ENCODE measurements around the gene UPB1. TPM values are rescaled to one million over a fixed set of nuclear protein-coding genes. Genes with fewer than 3 reads are reported as not detected.
"Not testable (repeated sequence)": the region's sequence is repeated elsewhere in the genome, so short reads cannot be mapped to it uniquely, and the experiment has no call there.

The UPB1 gene
- total RNA-seq, 4 donors from 2014 or later, result 0.51 to 2.4 (median 1.6) TPM

DNA sequence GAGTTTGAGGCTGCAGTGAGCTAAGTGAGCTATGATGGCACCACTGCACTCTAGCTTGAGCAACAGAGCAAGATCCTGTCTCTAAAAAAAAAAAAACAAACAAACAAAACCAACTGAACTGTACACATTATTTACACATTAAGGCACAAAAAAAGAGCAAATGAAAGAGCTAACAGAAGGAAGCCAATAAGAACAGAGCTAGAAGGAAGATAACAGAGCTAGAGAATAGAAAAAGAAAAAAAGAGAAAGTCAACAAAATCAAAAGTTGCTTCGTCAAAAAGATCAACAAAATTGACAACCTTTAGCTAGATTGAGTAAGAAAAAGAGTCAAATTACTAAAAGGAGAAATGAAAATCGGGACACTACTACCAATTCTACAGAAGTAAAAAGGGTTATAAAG lies 34.8 kb downstream of the UPB1 start:
- DNase-seq (ENCODE audit: low spot score in 2 of 2), result no peak
- no peak overlapping the region for H3K4me3 ChIP-seq
- 81% methylated on average over 2 of the region's 2 CpGs for WGBS
- H3K4me1 ChIP-seq, result peaks cover 10% of the 10 kb centered on the region
- no peaks in the 10 kb centered on the region for H3K9me3 ChIP-seq
- H3K27me3 ChIP-seq, result no peaks in the 10 kb centered on the region
- H3K36me3 ChIP-seq, result no peaks in the 10 kb centered on the region
- no peak overlapping the region for H3K27ac ChIP-seq
- TF ChIP-seq, protein P1, sequence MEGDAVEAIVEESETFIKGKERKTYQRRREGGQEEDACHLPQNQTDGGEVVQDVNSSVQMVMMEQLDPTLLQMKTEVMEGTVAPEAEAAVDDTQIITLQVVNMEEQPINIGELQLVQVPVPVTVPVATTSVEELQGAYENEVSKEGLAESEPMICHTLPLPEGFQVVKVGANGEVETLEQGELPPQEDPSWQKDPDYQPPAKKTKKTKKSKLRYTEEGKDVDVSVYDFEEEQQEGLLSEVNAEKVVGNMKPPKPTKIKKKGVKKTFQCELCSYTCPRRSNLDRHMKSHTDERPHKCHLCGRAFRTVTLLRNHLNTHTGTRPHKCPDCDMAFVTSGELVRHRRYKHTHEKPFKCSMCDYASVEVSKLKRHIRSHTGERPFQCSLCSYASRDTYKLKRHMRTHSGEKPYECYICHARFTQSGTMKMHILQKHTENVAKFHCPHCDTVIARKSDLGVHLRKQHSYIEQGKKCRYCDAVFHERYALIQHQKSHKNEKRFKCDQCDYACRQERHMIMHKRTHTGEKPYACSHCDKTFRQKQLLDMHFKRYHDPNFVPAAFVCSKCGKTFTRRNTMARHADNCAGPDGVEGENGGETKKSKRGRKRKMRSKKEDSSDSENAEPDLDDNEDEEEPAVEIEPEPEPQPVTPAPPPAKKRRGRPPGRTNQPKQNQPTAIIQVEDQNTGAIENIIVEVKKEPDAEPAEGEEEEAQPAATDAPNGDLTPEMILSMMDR (IDR thresholded peaks at IDR 0.05), result no peak
- TF ChIP-seq EP300 (IDR thresholded peaks at IDR 0.05), result no peak

DNA sequence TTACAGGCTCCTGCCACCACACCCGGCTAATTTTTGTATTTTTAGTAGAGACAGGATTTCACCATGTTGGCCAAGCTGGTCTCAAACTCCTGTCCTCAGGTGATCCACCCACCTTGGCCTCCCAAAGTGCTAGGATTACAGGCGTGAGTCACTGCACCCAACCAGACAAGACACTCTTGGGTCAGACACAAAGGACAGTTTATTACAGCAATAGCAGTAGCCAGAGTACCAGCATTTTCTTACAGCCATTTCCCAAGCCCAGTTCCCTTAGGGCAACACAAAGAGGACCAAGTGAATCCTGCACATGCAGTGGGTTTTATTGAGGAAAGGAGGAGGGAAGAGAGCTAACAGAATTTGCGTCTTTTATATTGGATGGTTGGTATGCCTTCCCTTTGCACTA lies 35.8 kb downstream of the UPB1 start:
- WGBS, result 73% methylated on average over 3 of the region's 3 CpGs
- H3K27ac ChIP-seq; DNase-seq (ENCODE audit: low spot score in 2 of 2); H3K27me3 ChIP-seq; H3K36me3 ChIP-seq; H3K4me1 ChIP-seq; H3K4me3 ChIP-seq; H3K9me3 ChIP-seq: not testable (repeated sequence)

DNA sequence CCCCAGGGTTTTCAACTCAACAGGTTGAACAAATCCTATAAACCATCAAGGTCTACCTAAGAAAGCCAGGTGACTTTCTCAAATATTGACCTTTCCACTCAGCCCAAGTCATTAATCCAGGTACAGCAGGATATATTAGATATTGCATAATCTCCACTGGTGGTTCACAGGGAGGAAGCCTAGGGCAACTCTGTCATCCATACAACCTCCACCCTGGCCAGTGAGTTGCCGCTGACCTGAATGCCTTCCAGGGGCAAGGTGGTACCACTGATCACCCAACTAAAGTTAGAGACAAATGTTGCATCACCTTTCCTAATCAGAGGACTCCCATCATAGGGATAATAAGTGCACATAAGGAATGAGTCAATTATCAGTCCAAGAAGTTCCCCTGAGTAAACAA lies 36.9 kb downstream of the UPB1 start:
- H3K4me1 ChIP-seq, result no peaks in the 10 kb centered on the region
- 100% methylated on average over 1 of the region's 1 CpG for WGBS
- no peak overlapping the region for H3K27ac ChIP-seq
- H3K4me3 ChIP-seq, result no peak overlapping the region
- no peak for DNase-seq (ENCODE audit: low spot score in 2 of 2)
- TF ChIP-seq POLR2AphosphoS5 (IDR thresholded peaks at IDR 0.05) (no peak), EP300 (IDR thresholded peaks at IDR 0.05) (no peak), POLR2A (IDR thresholded peaks at IDR 0.05) (no peak)
- TF ChIP-seq, protein P1 (IDR thresholded peaks at IDR 0.05), result no peak
- H3K36me3 ChIP-seq, result no peaks in the 10 kb centered on the region
- H3K9me3 ChIP-seq, result no peaks in the 10 kb centered on the region
- no peaks in the 10 kb centered on the region for H3K27me3 ChIP-seq

DNA sequence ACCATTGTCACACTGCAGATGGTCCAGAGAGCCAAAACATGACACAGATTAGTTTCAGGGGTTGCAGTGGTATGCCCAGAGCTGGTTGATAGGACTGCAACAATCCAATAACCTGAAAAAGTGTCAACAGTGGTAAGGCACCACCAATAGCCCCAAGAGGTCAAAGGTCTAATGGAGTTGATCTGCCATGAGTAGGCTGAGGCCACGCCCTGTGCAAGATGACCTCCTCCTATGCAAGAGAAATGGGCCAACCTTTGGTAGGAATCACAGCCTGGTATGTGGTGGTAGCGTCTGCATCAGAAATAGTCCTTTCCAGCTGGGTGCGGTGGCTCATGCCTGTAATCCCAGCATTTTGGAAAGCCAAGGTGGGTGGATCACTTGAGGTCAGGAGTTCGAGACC lies 40.2 kb downstream of the UPB1 start:
- H3K4me1 ChIP-seq, result no peaks in the 10 kb centered on the region
- H3K4me3 ChIP-seq, result no peak overlapping the region
- H3K27ac ChIP-seq, result no peak overlapping the region
- H3K36me3 ChIP-seq, result peaks cover 11% of the 10 kb centered on the region
- no peaks in the 10 kb centered on the region for H3K27me3 ChIP-seq
- 100% methylated on average over 4 of the region's 4 CpGs for WGBS
- TF ChIP-seq POLR2AphosphoS5 (IDR thresholded peaks at IDR 0.05), result no peak
- TF ChIP-seq EP300 (IDR thresholded peaks at IDR 0.05), result no peak
- no peak for TF ChIP-seq POLR2A (IDR thresholded peaks at IDR 0.05)
- TF ChIP-seq, protein P1 (IDR thresholded peaks at IDR 0.05), result no peak
- no peaks in the 10 kb centered on the region for H3K9me3 ChIP-seq
- DNase-seq (ENCODE audit: low spot score in 2 of 2), result no peak

DNA sequence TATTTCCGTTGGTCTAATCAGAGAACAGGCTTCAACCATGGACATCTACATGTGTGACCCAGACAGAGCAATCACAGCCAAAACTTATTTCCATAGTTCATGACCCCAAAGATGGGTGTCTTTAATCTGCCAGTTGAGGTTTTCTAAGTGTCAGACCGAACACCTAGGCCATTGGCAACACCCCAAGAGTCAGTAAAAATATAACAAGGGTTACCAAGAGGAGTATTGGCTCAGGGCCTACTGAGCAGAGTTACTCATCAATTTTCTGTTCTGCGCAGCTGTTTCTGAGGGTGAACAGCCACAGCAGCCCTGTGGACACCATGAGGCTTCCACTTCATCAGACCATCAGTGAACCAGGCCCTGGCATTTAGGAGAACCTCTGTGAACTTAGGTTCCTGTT lies 41.0 kb downstream of the UPB1 start:
- no peak for TF ChIP-seq POLR2AphosphoS5 (IDR thresholded peaks at IDR 0.05)
- TF ChIP-seq, protein P1 (IDR thresholded peaks at IDR 0.05), result no peak
- no peak for TF ChIP-seq POLR2A (IDR thresholded peaks at IDR 0.05)
- TF ChIP-seq EP300 (IDR thresholded peaks at IDR 0.05), result no peak
- WGBS, result 87% methylated on average over 3 of the region's 3 CpGs
- Histone ChIP-seq H3K4me1 (no peaks in the 10 kb centered on the region), H3K27me3 (no peaks in the 10 kb centered on the region), H3K27ac (no peak overlapping the region), H3K4me3 (no peak overlapping the region), H3K36me3 (peaks cover 18% of the 10 kb centered on the region), H3K9me3 (no peaks in the 10 kb centered on the region)
- no peak for DNase-seq (ENCODE audit: low spot score in 2 of 2)

DNA sequence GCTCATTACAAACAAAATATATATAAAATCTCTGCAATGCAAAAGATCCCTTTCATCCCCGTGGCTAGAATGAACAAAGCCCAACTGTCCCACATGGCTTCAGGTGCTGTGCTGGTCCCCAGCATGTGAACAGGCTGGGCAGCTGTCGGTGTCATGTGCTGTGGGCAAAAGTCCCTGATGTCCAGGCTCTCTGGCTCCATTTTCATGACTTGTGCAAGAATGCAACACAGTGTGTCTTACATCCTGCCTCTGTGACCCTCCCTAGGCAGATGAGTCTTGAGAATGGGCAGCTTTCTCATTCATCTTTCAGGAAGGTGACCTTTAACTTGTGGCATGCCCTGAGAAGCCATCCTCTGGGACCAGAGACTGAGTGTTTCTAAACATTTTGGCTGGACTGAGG lies 45.3 kb downstream of the UPB1 start:
- Histone ChIP-seq H3K36me3 (peaks cover 60% of the 10 kb centered on the region), H3K4me1 (peaks cover 23% of the 10 kb centered on the region), H3K9me3 (no peaks in the 10 kb centered on the region), H3K4me3 (no peak overlapping the region), H3K27me3 (no peaks in the 10 kb centered on the region), H3K27ac (no peak overlapping the region)
- TF ChIP-seq, protein P1 (IDR thresholded peaks at IDR 0.05), result no peak
- TF ChIP-seq EP300 (IDR thresholded peaks at IDR 0.05) (no peak), POLR2AphosphoS5 (IDR thresholded peaks at IDR 0.05) (no peak), POLR2A (IDR thresholded peaks at IDR 0.05) (no peak)
- DNase-seq (ENCODE audit: low spot score in 2 of 2), result no peak
- whole genome bisulfite sequencing, result 80% methylated on average over 2 of the region's 2 CpGs

Data from suprapubic skin (tissue), 4 donors.